G401.6 (cell line): Measurements from ENCODE around the gene HES5.
"Not testable (repeated sequence)": the region's sequence is repeated elsewhere in the genome, so short reads cannot be mapped to it uniquely, and the experiment has no call there.

Source experiments
- FAIRE-seq: peaks from 2 replicates; lab custom pipeline; 2012; peaks lifted over from hg19 to GRCh38; lab: Jason Lieb, UNC

HES5 gene

GRCh38 chr1:2529784-2530512 is at the start of gene HES5:
Gene HES5 (minus strand): TSS chr1:2530263. CDS start chr1:2530164, 99 bp downstream.
- no peak for FAIRE-seq

GRCh38 chr1:2578758-2579118 is 48.7 kb upstream of the HES5 start:
- no peak for FAIRE-seq

- not testable (repeated sequence) for FAIRE-seq
These were observed 47.6 kb upstream of the HES5 start for GRCh38 chr1:2577565-2578075.

- no peak for FAIRE-seq
These were observed 46.0 kb upstream of the HES5 start for GRCh38 chr1:2575801-2576663.

GRCh38 chr1:2574350-2574749 is 44.3 kb upstream of the HES5 start:
- FAIRE-seq, result no peak

GRCh38 chr1:2573250-2573920 is 43.3 kb upstream of the HES5 start:
- no peak for FAIRE-seq

GRCh38 chr1:2571348-2571747 is 41.3 kb upstream of the HES5 start:
- FAIRE-seq, result no peak

- no peak for FAIRE-seq
These were observed 40.3 kb upstream of the HES5 start for GRCh38 chr1:2570332-2570731.

- FAIRE-seq, result not testable (repeated sequence)
These were observed 39.6 kb upstream of the HES5 start for GRCh38 chr1:2569703-2570102.

GRCh38 chr1:2569060-2569459 is 39.0 kb upstream of the HES5 start:
- no peak for FAIRE-seq

GRCh38 chr1:2568187-2568816 is 38.2 kb upstream of the HES5 start:
- FAIRE-seq, result not testable (repeated sequence)

GRCh38 chr1:2567083-2567679 is 37.1 kb upstream of the HES5 start:
- no peak for FAIRE-seq

GRCh38 chr1:2566101-2567045 is 36.3 kb upstream of the HES5 start:
- FAIRE-seq, result no peak

- no peak for FAIRE-seq
These were observed 34.8 kb upstream of the HES5 start for GRCh38 chr1:2564815-2565374.

GRCh38 chr1:2564006-2564814 is 34.1 kb upstream of the HES5 start:
- FAIRE-seq, result no peak

- FAIRE-seq, result no peak
These were observed 33.1 kb upstream of the HES5 start for GRCh38 chr1:2563205-2563604.

GRCh38 chr1:2561898-2562895 is 32.1 kb upstream of the HES5 start:
- FAIRE-seq, result no peak

GRCh38 chr1:2561446-2561845 is 31.4 kb upstream of the HES5 start:
- FAIRE-seq, result no peak
